Nephron (organoid): ENCODE measurements around the gene BCAR3.

Source experiments
- H3K27ac Mint-ChIP-seq, 3 experiments: 2 replicates each; pipeline ENCODE4 v1.8.0; 2020; ENCODE audit warnings: mixed read lengths in 3 of 3, mild to moderate bottlenecking in 2 of 3, moderate library complexity in 1 of 3
- H3K27me3 Mint-ChIP-seq: 2 replicates; pipeline ENCODE4 v1.8.0; 2021; ENCODE audit warnings: low read depth, mild to moderate bottlenecking, moderate library complexity, mixed read lengths
- H3K36me3 Mint-ChIP-seq: 2 replicates; pipeline ENCODE4 v1.8.0; 2020; ENCODE audit warnings: low read depth, mixed read lengths
- H3K4me1 Mint-ChIP-seq: 2 replicates; pipeline ENCODE4 v1.8.0; 2020; ENCODE audit warnings: mixed read lengths
- H3K4me3 Mint-ChIP-seq, 3 experiments: 2 replicates each; pipeline ENCODE4 v1.8.0; 2020; ENCODE audit warnings: mild to moderate bottlenecking in 3 of 3, mixed read lengths in 3 of 3, moderate library complexity in 2 of 3
- H3K9me3 Mint-ChIP-seq: 2 replicates; pipeline ENCODE4 v1.8.0; 2020; ENCODE audit warnings: mixed read lengths
- CTCF ChIP-seq, 3 experiments: fragments of 200-600 bp; sonication (generic); IDR thresholded peaks; one replicate each; pipeline ENCODE4 v1.5.0; 2021; ENCODE audit warnings: antibody characterized with exemption in 3 of 3; ENCODE audit not compliant: unreplicated experiment in 3 of 3

BCAR3 gene

GRCh38 chr1:93521618-93522017 lies 160.0 kb downstream of the BCAR3 start:
- no peak overlapping the region for H3K27ac Mint-ChIP-seq
- no peak overlapping the region for H3K4me3 Mint-ChIP-seq
- peaks cover 7% of the 10 kb centered on the region for H3K4me1 Mint-ChIP-seq
- H3K27me3 Mint-ChIP-seq = no peaks in the 10 kb centered on the region
- no peak for TF ChIP-seq CTCF (IDR thresholded peaks at IDR 0.05; ENCODE audit: unreplicated experiment in 3 of 3)
- peaks cover 7% of the 10 kb centered on the region for H3K9me3 Mint-ChIP-seq
- peaks cover 63% of the 10 kb centered on the region for H3K36me3 Mint-ChIP-seq

DNA sequence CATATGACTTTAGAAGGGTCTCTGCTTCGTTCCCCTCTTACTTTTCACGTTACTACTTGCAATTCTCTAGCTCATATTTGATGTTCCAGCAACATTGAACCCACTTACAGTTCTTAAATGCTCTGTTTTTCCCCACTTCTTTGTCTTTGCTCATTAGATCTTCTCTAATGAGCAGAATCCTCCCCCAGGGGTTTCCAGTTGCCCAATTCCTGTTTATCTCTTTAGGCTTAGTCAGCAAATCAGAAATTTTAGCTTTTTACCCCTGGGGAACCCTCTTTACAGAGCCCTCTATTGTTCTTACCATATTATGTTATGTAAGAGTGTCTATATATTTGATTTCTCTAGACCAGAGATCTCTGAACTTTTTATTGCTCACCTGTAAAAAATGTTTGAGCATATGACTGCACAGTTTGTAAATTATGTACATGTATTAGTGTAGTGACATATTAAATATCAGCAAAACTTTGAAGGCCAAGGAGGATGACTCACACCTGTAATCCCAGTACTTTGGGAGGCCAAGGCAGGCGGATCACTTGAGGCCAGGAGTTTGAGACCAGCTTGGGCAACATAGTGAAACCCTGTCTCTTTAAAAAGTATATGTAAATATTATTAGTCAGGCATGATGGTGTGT lies 162.3 kb downstream of the BCAR3 start:
- no peak overlapping the region for H3K27ac Mint-ChIP-seq
- peaks cover 57% of the 10 kb centered on the region for H3K36me3 Mint-ChIP-seq
- H3K9me3 Mint-ChIP-seq = peaks cover 7% of the 10 kb centered on the region
- no peaks in the 10 kb centered on the region for H3K27me3 Mint-ChIP-seq
- H3K4me3 Mint-ChIP-seq = no peak overlapping the region
- TF ChIP-seq CTCF (IDR thresholded peaks at IDR 0.05; ENCODE audit: unreplicated experiment in 3 of 3) = no peak
- H3K4me1 Mint-ChIP-seq = peaks cover 7% of the 10 kb centered on the region

GRCh38 chr1:93518516-93518915 lies 163.1 kb downstream of the BCAR3 start:
- peaks cover 7% of the 10 kb centered on the region for H3K4me1 Mint-ChIP-seq
- H3K27ac Mint-ChIP-seq = peak overlapping the region in 1 of 3 experiments; percentile 35
- no peak overlapping the region for H3K4me3 Mint-ChIP-seq
- no peaks in the 10 kb centered on the region for H3K27me3 Mint-ChIP-seq
- peaks cover 57% of the 10 kb centered on the region for H3K36me3 Mint-ChIP-seq
- no peak for TF ChIP-seq CTCF (IDR thresholded peaks at IDR 0.05; ENCODE audit: unreplicated experiment in 3 of 3)
- H3K9me3 Mint-ChIP-seq = peaks cover 9% of the 10 kb centered on the region

- Mint-ChIP-seq H3K4me3 (no peak overlapping the region), H3K27ac (no peak overlapping the region), H3K36me3 (peaks cover 43% of the 10 kb centered on the region), H3K9me3 (peaks cover 9% of the 10 kb centered on the region), H3K27me3 (no peaks in the 10 kb centered on the region), H3K4me1 (peaks cover 7% of the 10 kb centered on the region)
- TF ChIP-seq CTCF (IDR thresholded peaks at IDR 0.05; ENCODE audit: unreplicated experiment in 3 of 3) = no peak
Observed at GRCh38 chr1:93516164-93516563, 165.5 kb downstream of the BCAR3 start.
